HG03520 (cell line): ENCODE data around the gene PRPSAP1.

Source experiments
- ATAC-seq: cut with Tn5 transposase; IDR thresholded peaks from one replicate; pipeline ENCODE4 v1.9.1; 2021; ENCODE audit warnings: mild to moderate bottlenecking, moderate library complexity; ENCODE audit not compliant: unreplicated experiment

The PRPSAP1 gene

DNA sequence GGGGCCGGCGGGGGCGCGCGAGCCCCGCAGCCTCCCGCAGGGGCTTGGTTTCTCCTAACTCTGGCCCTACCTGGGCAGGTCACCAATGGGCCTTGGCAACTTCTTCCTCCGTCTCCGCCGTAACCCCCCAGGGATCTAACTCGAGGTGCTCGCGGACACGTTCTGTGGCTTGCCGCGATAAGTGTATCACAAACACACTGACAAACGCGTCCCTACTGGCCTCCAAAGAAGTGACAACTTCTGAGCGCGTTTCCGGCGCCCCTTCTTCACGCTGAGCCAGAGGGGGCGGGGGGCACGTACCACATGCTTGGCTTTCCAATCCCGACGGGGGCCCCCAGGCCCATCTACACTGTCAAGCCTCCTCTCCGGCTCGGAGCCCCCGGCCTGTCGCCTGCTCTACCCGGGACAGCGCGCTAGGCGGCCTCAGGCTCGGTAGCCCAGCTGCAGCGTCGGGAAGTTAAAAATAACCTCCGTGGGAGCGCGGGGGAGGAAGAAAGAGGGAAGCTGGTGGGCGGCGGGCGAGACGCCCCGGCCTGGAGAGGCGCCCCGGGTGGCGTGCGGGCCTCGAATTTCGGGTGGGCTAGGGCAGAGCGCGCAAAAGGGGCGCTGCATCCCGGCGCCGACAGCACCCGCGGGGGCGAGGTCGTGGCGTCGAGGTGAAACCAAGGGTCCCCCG, 30.0 kb upstream of the PRPSAP1 start:
- no peak for ATAC-seq

- no peak for ATAC-seq
Measured at GRCh38 chr17:76382803-76383545, 29.3 kb upstream of the PRPSAP1 start.

GRCh38 chr17:76382351-76382802, 28.7 kb upstream of the PRPSAP1 start:
- ATAC-seq = no peak

GRCh38 chr17:76381633-76382350, 28.1 kb upstream of the PRPSAP1 start:
- ATAC-seq = no peak

DNA sequence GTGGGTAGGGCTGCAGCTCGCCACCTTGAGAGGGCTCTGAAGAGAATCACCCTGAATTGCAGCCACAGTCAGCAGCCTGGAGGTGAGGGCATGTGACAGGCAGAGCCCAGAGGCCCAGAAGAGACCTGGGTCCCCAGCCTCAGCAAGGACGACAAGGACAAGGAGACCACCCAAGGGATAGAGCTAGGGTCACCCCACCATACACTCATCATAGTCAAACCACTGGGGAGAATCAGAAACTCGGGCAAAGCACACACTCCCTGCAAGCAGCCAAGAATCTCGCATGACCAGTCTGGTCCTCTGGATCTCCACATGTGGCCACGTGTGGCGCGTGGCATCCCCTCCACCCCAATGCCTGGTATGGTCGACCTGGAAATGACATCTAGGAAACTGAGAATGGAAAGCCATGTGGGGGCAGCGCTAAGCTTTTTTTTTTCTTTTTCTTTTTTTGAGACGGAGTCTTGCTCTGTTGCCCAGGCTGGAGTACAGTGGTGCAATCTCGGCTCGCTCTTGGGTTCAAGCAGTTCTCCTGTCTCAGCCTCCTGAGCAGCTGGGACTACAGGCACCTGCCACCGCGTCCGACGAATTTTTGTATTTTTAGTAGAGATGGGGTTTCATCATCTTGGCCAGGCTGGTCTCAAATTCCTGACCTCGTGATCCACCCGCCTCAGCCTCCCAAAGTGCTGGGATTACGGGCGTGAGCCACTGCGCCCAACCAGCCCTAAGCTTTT, 26.1 kb upstream of the PRPSAP1 start:
- ATAC-seq = no peak

DNA sequence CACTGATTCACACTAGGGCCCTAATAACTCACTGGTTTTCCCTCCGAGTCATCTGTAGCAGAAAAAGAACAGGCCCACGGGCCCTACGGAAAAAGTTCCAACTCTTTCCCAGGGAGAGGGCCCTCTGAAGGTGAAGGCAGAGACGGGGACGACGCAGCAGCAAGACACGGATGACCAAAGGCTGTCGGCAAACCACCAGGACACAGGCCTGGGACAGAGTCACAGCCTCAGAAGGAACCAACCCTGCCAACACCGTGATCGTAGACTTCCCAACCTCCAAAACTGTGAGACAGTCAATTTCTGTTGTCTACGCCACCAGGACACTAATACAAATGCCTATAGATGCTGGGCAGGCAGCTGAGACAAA, 25.5 kb upstream of the PRPSAP1 start:
- ATAC-seq = no peak

DNA sequence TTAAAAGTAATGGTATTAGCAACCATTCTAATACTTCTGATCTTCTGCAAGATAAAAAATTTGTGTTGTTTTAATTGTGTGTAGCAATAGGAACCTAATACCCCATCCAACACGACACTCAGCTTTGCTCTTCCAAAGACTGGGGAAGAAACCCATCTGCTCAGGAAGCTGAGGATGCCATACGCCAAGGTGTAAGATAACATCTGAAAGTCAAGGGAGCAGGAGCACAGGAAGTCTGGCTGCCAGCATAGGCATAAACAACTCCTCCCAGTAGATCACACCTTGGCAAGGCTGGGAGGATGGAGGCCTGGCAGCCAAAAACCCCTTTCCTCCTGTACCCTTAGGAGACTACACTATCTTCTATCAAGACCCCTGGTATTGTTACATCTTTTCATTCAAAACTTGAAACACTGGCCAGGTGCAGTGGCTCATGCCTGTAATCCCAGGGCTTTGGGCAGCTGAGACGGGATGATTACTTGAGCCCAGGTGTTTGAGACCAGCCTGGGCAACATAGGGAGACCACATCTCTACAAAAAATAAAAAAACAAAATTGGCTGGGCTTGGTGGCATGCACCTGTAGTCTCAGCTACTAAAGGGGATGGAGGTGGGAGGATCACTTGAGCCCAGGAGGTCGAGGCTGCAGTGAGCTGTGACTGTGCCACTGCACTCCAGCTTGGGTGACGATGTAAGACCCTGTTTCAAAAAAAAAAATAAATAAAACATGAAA, 25.0 kb upstream of the PRPSAP1 start:
- no peak for ATAC-seq

DNA sequence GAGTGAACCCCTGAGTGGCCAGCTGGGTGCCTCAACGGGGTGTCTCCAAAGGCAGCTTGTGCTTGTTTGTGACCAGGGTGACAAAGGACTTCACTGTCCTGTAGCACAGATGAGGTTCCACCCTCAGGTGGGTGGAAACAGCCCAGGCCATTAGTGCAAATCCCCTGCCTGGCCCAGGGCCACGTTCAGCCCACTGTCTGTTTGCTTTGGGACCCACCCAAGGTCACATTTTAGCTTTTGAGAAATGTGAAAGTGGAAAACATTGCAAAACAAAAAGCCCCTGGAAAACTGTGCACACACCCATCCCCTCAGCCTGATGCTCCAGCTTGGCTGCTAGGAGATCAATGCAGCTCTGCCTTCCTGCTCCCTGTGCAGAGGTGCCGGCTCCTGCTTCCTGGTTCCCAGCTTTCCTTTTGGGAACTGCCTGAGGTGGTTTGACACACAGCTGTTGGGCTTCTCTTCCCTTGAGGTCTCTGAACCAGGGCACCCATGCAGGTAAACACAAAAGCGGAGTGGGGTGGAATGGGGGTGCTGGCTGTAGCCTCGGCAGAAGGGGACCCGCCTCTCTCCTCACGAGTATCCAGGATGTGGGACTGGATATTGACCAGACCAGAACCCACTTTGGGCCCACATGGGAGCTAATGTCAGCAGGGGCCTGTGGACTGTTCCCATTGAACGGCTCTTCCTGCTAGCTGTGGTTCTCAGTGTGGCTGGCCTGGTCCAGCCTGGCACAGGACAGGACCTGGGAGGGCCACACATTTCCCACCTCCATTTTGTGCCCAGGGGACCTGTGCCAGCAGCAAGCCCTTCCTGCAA, 22.8 kb upstream of the PRPSAP1 start:
- no peak for ATAC-seq

DNA sequence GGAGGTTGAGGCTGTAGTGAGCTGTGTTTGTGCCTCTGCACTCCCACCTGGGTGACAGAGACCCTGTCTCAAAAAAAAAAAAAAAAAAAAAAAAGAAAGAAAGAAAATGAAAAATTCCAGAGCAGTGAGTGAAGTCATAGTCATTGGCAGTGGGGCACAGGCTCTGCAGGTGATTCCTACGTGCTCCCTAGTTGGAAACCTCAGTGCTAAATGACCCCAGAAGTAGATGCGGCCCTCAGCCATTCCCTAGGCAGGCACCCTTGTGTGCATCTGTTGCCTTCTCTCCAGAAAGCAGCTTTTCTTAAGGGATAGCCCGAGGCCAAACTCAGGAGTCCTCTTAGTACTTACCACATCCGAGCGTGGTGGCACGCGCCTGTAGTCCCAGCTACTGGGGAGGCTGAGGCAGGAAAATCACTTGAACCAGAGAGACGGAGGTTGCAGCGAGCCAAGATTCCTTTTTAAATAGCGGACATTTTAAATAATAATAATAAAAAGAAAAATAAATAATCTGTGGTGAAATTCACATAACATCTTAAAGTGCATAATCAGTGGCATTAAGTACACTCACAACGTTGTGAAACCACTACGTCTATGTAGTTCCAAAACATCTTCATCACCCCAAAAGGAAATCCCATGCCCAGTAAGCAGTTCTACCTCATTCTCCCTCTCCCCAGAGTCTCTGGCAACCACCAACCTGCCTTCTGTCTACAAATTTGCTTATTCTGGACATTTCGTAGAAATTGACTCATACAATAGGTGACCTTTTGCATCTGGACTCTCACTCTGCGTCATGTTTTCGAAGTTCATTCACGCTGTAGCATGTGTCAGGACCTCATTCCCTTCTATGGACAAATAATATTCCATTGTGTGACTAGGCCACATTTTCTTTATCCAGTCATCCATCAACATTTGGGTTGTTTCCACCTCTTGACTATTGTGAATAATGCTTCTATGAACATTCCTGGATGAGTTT, 18.2 kb upstream of the PRPSAP1 start:
- ATAC-seq = no peak

- ATAC-seq = no peak
Measured at GRCh38 chr17:76370261-76370993, 16.7 kb upstream of the PRPSAP1 start.

DNA sequence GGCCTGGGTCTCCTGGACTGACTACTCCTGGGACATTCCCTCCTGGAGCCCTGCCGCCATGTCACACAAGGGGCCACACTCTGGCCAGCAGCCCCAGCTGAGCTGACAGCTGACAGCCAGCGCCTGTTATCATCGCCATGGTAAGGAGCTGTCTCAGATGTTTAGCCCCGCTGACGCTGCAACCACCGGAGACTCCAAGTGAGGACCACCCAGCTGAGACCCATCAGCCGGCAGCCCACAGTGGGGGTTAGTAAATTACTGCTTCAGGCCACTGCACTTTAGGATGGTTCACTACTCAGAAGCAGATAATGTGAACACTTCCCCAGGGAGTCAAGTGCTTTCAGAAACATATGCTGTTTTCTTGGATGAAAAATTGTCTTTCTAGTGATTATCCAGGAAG, 16.1 kb upstream of the PRPSAP1 start:
- no peak for ATAC-seq

DNA sequence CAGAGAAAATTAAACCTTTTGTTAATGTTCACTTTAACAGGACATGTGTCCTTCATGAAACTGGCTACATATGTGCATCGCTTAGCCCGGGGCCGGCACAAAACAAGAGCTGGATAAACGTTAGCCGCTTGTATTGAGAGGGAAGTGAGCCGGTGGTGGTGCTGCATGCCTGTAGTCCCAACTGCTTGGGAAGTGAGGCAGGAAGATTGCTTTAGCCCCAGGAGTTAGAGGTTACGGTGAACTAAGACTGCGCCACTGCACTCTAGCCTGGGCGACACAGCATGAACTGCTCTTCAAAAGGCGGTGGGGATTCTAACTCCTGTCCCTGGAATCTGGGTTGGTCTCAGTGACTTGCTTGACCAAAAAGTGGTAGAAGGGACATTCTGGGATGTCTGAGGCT, 15.7 kb upstream of the PRPSAP1 start:
- ATAC-seq = no peak

GRCh38 chr17:76368545-76368944, 14.8 kb upstream of the PRPSAP1 start:
- no peak for ATAC-seq

DNA sequence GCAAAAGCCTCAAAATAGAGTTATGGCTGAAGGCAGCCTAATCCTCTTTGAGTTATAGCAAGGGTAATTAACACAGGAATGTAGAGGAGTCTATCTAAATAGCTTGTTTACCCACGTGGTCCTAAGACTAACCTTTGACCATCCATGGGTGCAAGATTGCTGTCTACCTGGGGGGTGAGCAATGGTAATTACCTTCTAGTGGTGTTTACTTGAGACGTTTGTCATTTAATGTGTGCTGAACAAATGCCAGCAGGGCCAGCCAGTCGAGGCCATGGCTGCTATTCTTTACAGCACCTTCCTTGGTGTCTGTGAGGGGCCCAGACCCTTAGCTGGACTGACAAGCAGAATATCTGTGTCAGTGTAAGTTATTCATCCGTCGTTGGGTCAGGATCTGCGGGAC, 13.9 kb upstream of the PRPSAP1 start:
- ATAC-seq = no peak

- ATAC-seq = no peak
Measured at GRCh38 chr17:76366247-76366646, 12.5 kb upstream of the PRPSAP1 start.

GRCh38 chr17:76365256-76365903, 11.7 kb upstream of the PRPSAP1 start:
- ATAC-seq = no peak

DNA sequence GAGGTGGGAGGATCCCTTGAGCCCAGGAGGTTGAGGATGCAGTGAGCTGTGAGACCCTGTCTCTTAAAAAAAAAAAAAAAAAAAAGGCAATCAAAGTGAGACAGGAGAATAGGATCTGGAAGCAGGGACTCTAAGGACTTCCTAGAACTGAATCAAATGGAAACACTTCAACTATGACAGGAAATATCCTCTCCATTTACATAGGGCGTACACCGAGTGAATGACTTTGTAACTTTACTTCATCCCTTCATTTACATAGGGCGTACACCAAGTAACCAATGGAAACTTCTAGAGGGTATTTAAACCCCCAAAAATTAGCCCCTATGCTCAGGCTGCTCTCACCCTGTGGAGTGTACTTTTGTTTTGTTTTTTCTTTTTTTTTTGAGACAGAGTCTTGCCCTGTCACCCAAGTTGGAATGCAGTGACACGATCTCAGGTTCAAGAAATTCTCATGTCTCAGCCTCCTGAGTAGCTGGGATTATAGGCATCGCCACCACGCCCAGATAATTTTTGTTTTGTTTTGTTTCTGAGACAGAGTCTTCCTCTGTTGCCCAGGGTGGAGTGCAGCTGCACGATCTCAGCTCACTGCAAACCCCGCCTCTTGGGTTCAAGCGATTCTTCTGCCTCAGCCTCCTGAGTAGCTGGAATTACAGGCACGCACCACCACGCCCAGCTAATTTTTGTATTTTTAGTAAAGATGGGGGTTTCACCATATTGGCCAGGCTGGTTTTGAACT, 9.6 kb upstream of the PRPSAP1 start:
- ATAC-seq = no peak
